Activated naive CD8-positive, alpha-beta T cell (primary cell): Measurements from ENCODE around the gene GRB10.
"Not testable (repeated sequence)": the region's sequence is repeated elsewhere in the genome, so short reads cannot be mapped to it uniquely, and the experiment has no call there.

Experiments used
- H3K27ac Mint-ChIP-seq: one replicate; pipeline ENCODE4 v1.8.0; 2021; ENCODE audit warnings: mixed read lengths
- H3K27me3 Mint-ChIP-seq: one replicate; pipeline ENCODE4 v1.8.0; 2021; ENCODE audit warnings: mixed read lengths
- H3K36me3 Mint-ChIP-seq: one replicate; pipeline ENCODE4 v1.8.0; 2021; ENCODE audit warnings: mixed read lengths
- H3K4me1 Mint-ChIP-seq: one replicate; pipeline ENCODE4 v1.8.0; 2021; ENCODE audit warnings: low read depth, mixed read lengths
- H3K4me3 Mint-ChIP-seq: one replicate; pipeline ENCODE4 v1.8.0; 2021; ENCODE audit warnings: mild to moderate bottlenecking, mixed read lengths
- H3K9me3 Mint-ChIP-seq: one replicate; pipeline ENCODE4 v1.8.0; 2021; ENCODE audit warnings: low read depth, mixed read lengths

GRB10 gene

GRCh38 chr7:50545613-50546012 lies 237.1 kb downstream of the GRB10 start:
- not testable (repeated sequence) for H3K36me3 Mint-ChIP-seq, H3K4me1 Mint-ChIP-seq, H3K27ac Mint-ChIP-seq, H3K27me3 Mint-ChIP-seq, H3K9me3 Mint-ChIP-seq, H3K4me3 Mint-ChIP-seq

- no peak overlapping the region for H3K4me3 Mint-ChIP-seq
Observed at GRCh38 chr7:50544992-50545391, 237.7 kb downstream of the GRB10 start.

GRCh38 chr7:50543776-50544442 lies 238.8 kb downstream of the GRB10 start:
- Mint-ChIP-seq H3K9me3 (no peaks in the 10 kb centered on the region), H3K27me3 (no peaks in the 10 kb centered on the region), H3K4me3 (no peak overlapping the region), H3K27ac (no peak overlapping the region), H3K36me3 (no peaks in the 10 kb centered on the region), H3K4me1 (no peaks in the 10 kb centered on the region)

More at GRCh38 chr7:50544992-50545391, 237.7 kb downstream of the GRB10 start:
- Mint-ChIP-seq H3K27ac (no peak overlapping the region), H3K4me1 (no peaks in the 10 kb centered on the region), H3K27me3 (no peaks in the 10 kb centered on the region), H3K9me3 (no peaks in the 10 kb centered on the region), H3K36me3 (no peaks in the 10 kb centered on the region)

- Mint-ChIP-seq H3K36me3 (no peaks in the 10 kb centered on the region), H3K4me3 (no peak overlapping the region), H3K27me3 (no peaks in the 10 kb centered on the region), H3K4me1 (no peaks in the 10 kb centered on the region), H3K27ac (no peak overlapping the region), H3K9me3 (no peaks in the 10 kb centered on the region)
Observed at GRCh38 chr7:50542132-50542531, 240.6 kb downstream of the GRB10 start.

- Mint-ChIP-seq H3K4me1 (no peaks in the 10 kb centered on the region), H3K27me3 (no peaks in the 10 kb centered on the region), H3K9me3 (no peaks in the 10 kb centered on the region), H3K36me3 (no peaks in the 10 kb centered on the region), H3K27ac (no peak overlapping the region), H3K4me3 (no peak overlapping the region)
Observed at GRCh38 chr7:50540785-50541579, 241.7 kb downstream of the GRB10 start.
